ENCODE results near the gene FEM1C.

GRCh38 chr5:115565233-115565632, 20.7 kb upstream of the FEM1C start:
- TF ChIP-seq CTCF (IDR thresholded peaks at IDR 0.05), result no peak
- no peak for TF ChIP-seq EZH2 (IDR thresholded peaks at IDR 0.05)
- TF ChIP-seq EZH2phosphoT487 (IDR thresholded peaks at IDR 0.05), result no peak

Data from neural progenitor cell (in vitro differentiated cells).